MG63 (cell line): ENCODE measurements around the gene RNF169. TPM values are rescaled to one million over a fixed set of nuclear protein-coding genes. Genes with fewer than 3 reads are reported as not detected.

Source experiments
- DNase-seq: peaks from one replicate; pipeline ENCODE4 v3.0.0-alpha.2; 2020
- H3K27me3 ChIP-seq: fragments of 250-450 bp; sonication (Bioruptor Pico); 2 replicates; pipeline ENCODE4 v1.5.1; 2020; ENCODE audit warnings: mild to moderate bottlenecking, moderate library complexity
- H3K36me3 ChIP-seq: fragments of 250-450 bp; sonication (Bioruptor Pico); 2 replicates; pipeline ENCODE4 v1.5.1; 2020; ENCODE audit warnings: mild to moderate bottlenecking, moderate library complexity
- H3K4me3 ChIP-seq: fragments of 250-450 bp; sonication (Bioruptor Pico); 2 replicates; pipeline ENCODE4 v1.5.1; 2020; ENCODE audit warnings: mild to moderate bottlenecking, moderate library complexity
- H3K9me3 ChIP-seq: fragments of 250-450 bp; sonication (Bioruptor Pico); 2 replicates; pipeline ENCODE4 v1.5.1; 2020; ENCODE audit warnings: mild to moderate bottlenecking, moderate library complexity
- total RNA-seq: library from RNA; depleted of rRNA; stranded (reverse); fragments of >200 nt; shearing (Covaris generic); gene quantifications from 2 replicates; pipeline ENCODE4 v1.2.3, GENCODE V29; 2014; ENCODE audit warnings: low replicate concordance

RNF169 gene
- total RNA-seq, 1 experiment from 2014 or later = 11.8 TPM

DNA sequence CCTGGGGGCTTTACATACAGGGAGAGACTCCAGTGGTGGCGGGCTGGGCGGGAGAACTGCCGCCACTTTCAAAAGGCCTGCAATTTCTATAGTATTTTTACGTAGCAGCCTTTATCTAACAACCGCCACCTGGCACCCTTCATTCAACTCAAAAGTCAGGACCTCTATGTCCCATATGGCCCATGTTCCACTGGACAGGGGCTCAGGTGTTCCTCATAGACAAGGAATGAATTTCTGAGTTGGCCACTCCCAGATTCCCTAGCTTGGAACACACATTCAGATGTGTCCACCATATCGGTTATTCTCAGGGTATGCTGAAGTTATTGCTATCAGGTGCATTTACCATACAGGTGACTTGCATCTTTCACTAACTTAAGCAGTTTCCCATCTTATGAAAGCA lies 29.9 kb downstream of the RNF169 start:
- no peak for DNase-seq
- Histone ChIP-seq H3K4me3 (no peak overlapping the region), H3K9me3 (no peaks in the 10 kb centered on the region), H3K27me3 (no peaks in the 10 kb centered on the region), H3K36me3 (no peaks in the 10 kb centered on the region; the same call in 1 of the 2 replicates)

- no peaks in the 10 kb centered on the region for H3K9me3 ChIP-seq
- DNase-seq = no peak
Observed at GRCh38 chr11:74780248-74781005, 31.8 kb downstream of the RNF169 start.

GRCh38 chr11:74783241-74783871 lies 34.7 kb downstream of the RNF169 start:
- DNase-seq = no peak
- Histone ChIP-seq H3K9me3 (no peaks in the 10 kb centered on the region), H3K36me3 (no peaks in the 10 kb centered on the region; the same call in 1 of the 2 replicates), H3K4me3 (no peak overlapping the region), H3K27me3 (no peaks in the 10 kb centered on the region)

More at GRCh38 chr11:74780248-74781005, 31.8 kb downstream of the RNF169 start:
- Histone ChIP-seq H3K27me3 (no peaks in the 10 kb centered on the region), H3K36me3 (no peaks in the 10 kb centered on the region; the same call in 1 of the 2 replicates), H3K4me3 (no peak overlapping the region)

- H3K9me3 ChIP-seq = no peaks in the 10 kb centered on the region
- no peak overlapping the region for H3K4me3 ChIP-seq
- no peak for DNase-seq
- H3K27me3 ChIP-seq = no peaks in the 10 kb centered on the region
- no peaks in the 10 kb centered on the region; the same call in 1 of the 2 replicates for H3K36me3 ChIP-seq
Observed at GRCh38 chr11:74784234-74784633, 35.6 kb downstream of the RNF169 start.

DNA sequence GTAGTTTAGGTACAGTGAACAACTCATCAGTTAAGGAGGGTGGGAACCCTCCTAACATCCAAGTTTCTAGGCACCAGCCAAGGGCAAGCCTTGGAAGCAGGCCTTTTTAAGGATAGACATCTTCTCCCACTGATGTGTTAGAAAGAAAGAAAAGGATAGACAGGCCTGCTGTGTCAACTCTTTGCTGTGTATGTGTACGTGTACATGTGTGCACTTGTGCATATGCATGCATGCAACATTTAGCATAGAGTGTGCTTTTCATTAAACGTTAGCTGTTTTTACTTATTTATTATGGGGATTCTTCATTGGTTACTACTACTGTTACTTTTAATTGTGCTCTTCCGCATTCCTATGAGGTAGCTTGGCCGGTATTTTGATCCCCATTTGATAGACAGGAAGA lies 36.1 kb downstream of the RNF169 start:
- DNase-seq = no peak
- Histone ChIP-seq H3K4me3 (no peak overlapping the region), H3K9me3 (no peaks in the 10 kb centered on the region), H3K36me3 (peaks cover 4% of the 10 kb centered on the region), H3K27me3 (no peaks in the 10 kb centered on the region)

GRCh38 chr11:74786574-74786973 lies 37.9 kb downstream of the RNF169 start:
- Histone ChIP-seq H3K27me3 (no peaks in the 10 kb centered on the region), H3K36me3 (peaks cover 20% of the 10 kb centered on the region), H3K9me3 (no peaks in the 10 kb centered on the region), H3K4me3 (no peak overlapping the region)
- DNase-seq = no peak

DNA sequence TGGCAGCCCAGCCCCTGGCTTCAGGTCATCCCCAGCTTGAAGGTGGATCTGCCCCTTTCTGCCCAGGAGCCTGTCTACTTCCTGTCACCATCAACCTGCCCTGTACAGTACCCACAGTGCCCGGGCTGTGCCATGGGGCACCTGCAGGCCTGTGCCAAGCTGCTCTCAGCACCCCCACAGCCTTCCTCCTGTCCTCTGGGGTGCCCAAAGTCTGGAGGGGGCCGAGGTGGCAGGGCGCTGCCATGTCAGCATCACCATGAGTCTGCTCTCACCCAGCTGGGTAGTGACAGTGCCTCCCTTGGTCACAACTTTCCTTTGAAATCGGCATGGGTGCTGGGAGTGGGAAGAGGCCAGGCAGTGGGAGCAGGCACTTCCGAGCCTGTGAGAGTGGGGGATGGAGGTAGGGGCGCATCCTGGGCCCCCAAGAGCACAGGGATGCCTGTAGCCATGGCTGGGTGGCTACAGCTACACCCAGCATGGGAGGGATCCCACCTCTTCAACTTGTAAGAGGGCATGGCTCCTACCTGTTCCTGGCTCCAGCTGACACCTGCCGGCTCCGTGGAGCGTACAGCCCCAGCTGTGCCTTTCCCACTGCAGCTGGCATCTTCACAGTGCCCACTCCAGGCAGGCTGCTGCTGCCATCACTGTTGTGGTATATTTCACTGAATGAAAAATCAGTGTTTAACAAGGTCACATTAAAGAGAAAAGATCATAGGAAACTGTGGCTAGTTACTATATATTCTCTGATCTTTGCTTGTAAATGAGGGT lies 42.9 kb downstream of the RNF169 start:
- Histone ChIP-seq H3K36me3 (peaks cover 27% of the 10 kb centered on the region), H3K27me3 (no peaks in the 10 kb centered on the region), H3K4me3 (no peak overlapping the region), H3K9me3 (no peaks in the 10 kb centered on the region)
- no peak for DNase-seq

GRCh38 chr11:74806267-74806666 lies 57.6 kb downstream of the RNF169 start:
- Histone ChIP-seq H3K4me3 (no peak overlapping the region), H3K36me3 (peaks cover 14% of the 10 kb centered on the region), H3K27me3 (no peaks in the 10 kb centered on the region; the same call in 1 of the 2 replicates), H3K9me3 (no peaks in the 10 kb centered on the region)
- DNase-seq = no peak

- no peaks in the 10 kb centered on the region for H3K9me3 ChIP-seq
- no peak overlapping the region for H3K4me3 ChIP-seq
- no peaks in the 10 kb centered on the region; the same call in 1 of the 2 replicates for H3K27me3 ChIP-seq
- DNase-seq = no peak
- H3K36me3 ChIP-seq = peaks cover 32% of the 10 kb centered on the region
Observed at GRCh38 chr11:74809801-74810200, 61.2 kb downstream of the RNF169 start.

DNA sequence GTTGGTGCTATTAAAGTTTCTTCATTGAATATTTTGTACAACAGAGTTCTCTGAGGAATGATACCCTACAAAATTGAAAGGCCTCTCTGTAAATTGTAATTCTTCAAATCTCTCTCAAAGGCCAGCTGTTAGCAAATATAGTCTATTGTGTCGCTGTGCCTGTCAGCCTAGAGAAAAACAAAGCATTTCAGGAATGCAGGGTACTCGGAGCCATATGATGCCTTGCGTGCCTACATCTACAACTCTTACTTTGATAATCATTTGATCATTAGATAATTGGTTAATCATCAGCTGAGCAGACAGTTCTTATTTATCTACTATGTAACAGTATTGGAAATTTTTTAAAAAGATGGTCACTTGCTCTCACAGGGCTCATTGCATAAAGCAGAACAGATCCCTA lies 67.3 kb downstream of the RNF169 start:
- no peaks in the 10 kb centered on the region for H3K27me3 ChIP-seq
- DNase-seq = no peak
- peaks cover 54% of the 10 kb centered on the region for H3K36me3 ChIP-seq
- no peaks in the 10 kb centered on the region for H3K9me3 ChIP-seq
- no peak overlapping the region for H3K4me3 ChIP-seq

DNA sequence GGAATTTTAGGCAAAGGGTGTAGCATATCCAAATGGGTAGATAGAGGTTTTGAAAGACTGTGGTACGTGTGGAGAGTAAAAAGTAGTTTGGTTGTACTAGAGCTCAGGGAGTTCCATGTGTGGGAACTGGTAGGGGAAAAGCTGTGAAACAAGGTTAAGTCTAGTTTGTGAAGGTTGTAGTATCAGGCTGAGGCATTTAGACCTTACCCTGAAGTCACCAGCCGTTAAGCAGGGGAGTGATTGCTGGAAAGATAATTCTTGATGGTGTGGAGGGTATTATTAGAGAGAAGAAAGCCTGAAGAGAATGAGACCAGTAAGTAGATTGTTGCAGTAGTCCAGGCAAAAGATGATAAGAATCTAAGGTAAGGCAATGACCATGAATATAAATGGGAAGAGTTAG lies 68.0 kb downstream of the RNF169 start:
- H3K9me3 ChIP-seq = no peaks in the 10 kb centered on the region
- H3K36me3 ChIP-seq = peaks cover 53% of the 10 kb centered on the region
- no peak overlapping the region for H3K4me3 ChIP-seq
- no peaks in the 10 kb centered on the region for H3K27me3 ChIP-seq
- DNase-seq = no peak

DNA sequence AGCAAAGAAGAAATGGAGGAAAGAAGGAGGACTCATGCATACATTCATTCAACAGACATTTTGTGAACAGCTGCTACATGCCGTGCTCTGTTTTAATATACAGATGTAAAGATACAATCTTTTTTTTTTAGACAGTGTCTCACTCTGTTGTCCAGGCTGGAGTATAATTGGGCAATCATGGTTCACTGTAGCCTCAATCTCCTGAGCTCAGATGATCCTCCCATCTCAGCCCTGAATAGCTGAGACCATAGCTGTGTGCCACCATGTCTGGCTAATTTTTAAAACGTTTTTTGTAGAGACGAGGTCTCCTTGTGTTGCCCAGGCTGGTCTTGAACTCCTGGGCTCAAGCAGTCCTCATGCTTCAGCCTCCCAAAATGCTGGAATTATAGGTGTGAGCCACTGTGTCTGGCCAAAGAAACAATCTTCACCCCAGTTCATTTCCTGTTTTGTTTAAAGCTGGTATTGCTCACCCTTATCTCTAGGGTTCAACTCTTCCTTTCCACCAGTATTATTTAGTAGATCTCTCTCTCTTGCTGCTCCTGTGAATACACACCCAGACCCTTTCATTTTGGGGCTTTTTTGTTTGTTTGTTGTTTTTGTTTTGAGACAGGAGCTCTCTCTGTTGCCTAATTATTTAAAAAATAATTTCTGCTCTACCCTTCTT lies 69.8 kb downstream of the RNF169 start:
- no peaks in the 10 kb centered on the region for H3K27me3 ChIP-seq
- H3K36me3 ChIP-seq = peaks cover 46% of the 10 kb centered on the region
- DNase-seq = no peak
- H3K4me3 ChIP-seq = no peak overlapping the region
- 0 out of 2 replicates have a peak, but pooled peaks cover 2% of the 10 kb centered on the region for H3K9me3 ChIP-seq

GRCh38 chr11:74819400-74819799 lies 70.8 kb downstream of the RNF169 start:
- H3K9me3 ChIP-seq = peaks cover 9% of the 10 kb centered on the region
- DNase-seq = no peak
- H3K4me3 ChIP-seq = no peak overlapping the region
- H3K36me3 ChIP-seq = peaks cover 54% of the 10 kb centered on the region
- H3K27me3 ChIP-seq = no peaks in the 10 kb centered on the region

DNA sequence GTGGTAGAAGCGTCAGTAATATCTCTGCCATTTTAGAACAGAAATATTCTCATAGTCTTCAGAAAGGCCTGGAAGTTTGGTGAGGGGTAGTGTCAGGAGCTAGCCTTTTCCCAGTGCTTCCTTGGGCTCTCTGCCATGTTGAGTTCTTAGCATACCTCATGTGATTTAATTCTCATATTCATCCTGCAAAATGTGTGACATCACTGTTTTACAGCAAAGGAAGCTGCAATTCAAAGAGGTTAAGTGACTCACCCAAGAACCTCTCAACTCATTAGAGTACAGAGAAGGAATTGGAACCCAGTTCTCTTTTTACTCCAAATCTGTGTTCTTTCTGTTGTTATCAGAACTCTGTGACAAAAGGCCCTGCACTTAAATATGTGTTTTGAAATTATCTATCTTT lies 72.1 kb downstream of the RNF169 start:
- peaks cover 64% of the 10 kb centered on the region for H3K36me3 ChIP-seq
- H3K27me3 ChIP-seq = no peaks in the 10 kb centered on the region
- DNase-seq = peak; percentile 59
- H3K9me3 ChIP-seq = peaks cover 23% of the 10 kb centered on the region
- no peak overlapping the region for H3K4me3 ChIP-seq

DNA sequence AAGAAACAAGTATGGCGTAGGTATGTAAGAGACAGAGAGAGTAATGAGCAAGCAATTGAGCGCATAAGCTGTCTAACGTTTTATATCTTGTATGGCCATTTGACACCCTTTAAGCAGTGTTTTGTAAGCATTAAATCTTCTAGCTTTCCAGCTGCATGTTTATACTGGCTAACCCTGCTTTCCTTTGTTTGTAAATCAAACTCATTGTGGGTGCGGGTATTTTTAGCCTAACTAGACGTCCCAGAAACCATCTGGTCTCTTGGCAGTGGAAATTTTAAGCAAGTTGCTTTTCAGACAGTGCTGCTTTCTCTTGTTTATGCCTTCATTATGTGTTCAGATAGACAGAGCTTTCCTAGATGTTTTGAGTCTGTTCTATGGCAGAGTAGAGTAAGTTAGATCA lies 73.5 kb downstream of the RNF169 start:
- no peak for DNase-seq
- Histone ChIP-seq H3K27me3 (no peaks in the 10 kb centered on the region), H3K9me3 (peaks cover 33% of the 10 kb centered on the region), H3K4me3 (no peak overlapping the region), H3K36me3 (peaks cover 64% of the 10 kb centered on the region)

GRCh38 chr11:74824285-74824982 lies 75.8 kb downstream of the RNF169 start:
- H3K4me3 ChIP-seq = no peak overlapping the region
- no peaks in the 10 kb centered on the region for H3K27me3 ChIP-seq
- DNase-seq = no peak
- peaks cover 73% of the 10 kb centered on the region for H3K36me3 ChIP-seq
- peaks cover 34% of the 10 kb centered on the region for H3K9me3 ChIP-seq
